Astrocyte of the cerebellum (primary cell): ENCODE data around the gene SNIP1.

ENCODE experiments used
- DNase-seq: peaks from one replicate; pipeline ENCODE4 v3.0.0-alpha.2; 2011; ENCODE audit warnings: low read depth
- H3K4me3 ChIP-seq: 2 replicates; pipeline ENCODE4 v1.5.1; 2011; ENCODE audit warnings: mild to moderate bottlenecking, low read depth, low read length, moderate library complexity
- in situ Hi-C: cut with HindIII; loops from 2 replicates; pipeline ENCODE4 v1.10.0; 2017; ENCODE audit warnings: low sequenced_read_pairs
- TF ChIP-seq, protein P1 (sequence below): IDR thresholded peaks from 2 replicates; pipeline ENCODE4 v1.5.1; 2012; ENCODE audit warnings: low read length, low read depth, moderate library complexity, mild to moderate bottlenecking; ENCODE audit errors: missing control alignments

Gene SNIP1, protein sequence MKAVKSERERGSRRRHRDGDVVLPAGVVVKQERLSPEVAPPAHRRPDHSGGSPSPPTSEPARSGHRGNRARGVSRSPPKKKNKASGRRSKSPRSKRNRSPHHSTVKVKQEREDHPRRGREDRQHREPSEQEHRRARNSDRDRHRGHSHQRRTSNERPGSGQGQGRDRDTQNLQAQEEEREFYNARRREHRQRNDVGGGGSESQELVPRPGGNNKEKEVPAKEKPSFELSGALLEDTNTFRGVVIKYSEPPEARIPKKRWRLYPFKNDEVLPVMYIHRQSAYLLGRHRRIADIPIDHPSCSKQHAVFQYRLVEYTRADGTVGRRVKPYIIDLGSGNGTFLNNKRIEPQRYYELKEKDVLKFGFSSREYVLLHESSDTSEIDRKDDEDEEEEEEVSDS

GRCh38 chr1:37553927-37554808 is at the start of gene SNIP1:
Gene SNIP1 (minus strand): TSS chr1:37554293. CDS start chr1:37554229, 64 bp downstream.
- in situ Hi-C loops: loop anchor here (10.0 kb wide), 1 partner anchor 59 kb away; no protein-coding TSS in a partner anchor
- peak; percentile 76 for DNase-seq
- H3K4me3 ChIP-seq: peak within 1 kb of the TSS; percentile 98
- TF ChIP-seq, protein P1, sequence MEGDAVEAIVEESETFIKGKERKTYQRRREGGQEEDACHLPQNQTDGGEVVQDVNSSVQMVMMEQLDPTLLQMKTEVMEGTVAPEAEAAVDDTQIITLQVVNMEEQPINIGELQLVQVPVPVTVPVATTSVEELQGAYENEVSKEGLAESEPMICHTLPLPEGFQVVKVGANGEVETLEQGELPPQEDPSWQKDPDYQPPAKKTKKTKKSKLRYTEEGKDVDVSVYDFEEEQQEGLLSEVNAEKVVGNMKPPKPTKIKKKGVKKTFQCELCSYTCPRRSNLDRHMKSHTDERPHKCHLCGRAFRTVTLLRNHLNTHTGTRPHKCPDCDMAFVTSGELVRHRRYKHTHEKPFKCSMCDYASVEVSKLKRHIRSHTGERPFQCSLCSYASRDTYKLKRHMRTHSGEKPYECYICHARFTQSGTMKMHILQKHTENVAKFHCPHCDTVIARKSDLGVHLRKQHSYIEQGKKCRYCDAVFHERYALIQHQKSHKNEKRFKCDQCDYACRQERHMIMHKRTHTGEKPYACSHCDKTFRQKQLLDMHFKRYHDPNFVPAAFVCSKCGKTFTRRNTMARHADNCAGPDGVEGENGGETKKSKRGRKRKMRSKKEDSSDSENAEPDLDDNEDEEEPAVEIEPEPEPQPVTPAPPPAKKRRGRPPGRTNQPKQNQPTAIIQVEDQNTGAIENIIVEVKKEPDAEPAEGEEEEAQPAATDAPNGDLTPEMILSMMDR: no peak

DNA sequence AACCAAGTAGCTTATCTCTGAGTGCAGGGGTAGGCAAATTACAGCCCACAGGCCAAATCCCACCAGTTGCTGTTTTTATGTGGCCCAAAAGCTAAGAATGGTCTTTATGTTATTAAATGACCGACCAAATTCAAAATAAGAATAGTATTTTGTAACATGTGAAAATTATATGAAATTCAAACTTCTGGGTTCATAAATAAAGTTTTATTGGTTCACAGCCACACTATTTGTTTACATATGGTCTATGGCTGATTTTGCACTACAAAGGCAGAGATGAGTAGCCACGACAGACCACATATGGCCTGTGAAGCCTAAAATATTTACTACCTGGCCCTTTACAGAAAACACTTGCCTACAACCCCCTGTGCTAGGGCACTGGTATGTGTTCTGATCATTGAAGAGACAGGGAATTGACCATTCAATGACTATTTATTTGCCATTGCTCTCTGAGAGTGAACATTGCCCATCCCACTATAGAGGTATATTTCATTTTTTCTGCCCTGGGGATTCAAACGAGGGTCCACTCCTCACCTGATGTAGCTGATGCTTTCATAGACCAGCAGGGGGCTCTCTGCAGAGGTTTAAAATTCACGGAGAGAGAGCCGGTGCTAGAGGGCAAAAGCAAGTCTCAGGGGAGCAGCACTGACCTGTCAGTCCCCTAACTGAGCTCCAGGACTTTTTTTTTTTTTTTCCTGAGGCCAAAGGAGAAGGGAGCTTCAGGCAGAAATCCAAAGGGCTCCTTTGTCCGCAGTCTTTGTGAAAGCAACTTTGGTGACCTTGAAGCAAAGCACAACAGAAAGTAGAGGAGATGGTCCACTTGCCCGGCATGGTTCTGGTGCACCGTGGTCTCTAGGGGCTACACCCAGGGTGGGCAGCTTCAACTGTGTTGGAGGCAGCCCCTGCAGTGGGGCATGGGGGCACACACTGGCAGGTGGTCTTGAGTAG is 48.9 kb upstream of the SNIP1 start:
- TF ChIP-seq, protein P1: peak; percentile 84
- DNase-seq: no peak
- no peak overlapping the region for H3K4me3 ChIP-seq
- in situ Hi-C loops: no loop called here

- no peak overlapping the region for H3K4me3 ChIP-seq
- in situ Hi-C loops: no loop called here
- TF ChIP-seq, protein P1: no peak
- DNase-seq: no peak
These were observed 47.3 kb upstream of the SNIP1 start for GRCh38 chr1:37601441-37601840.

DNA sequence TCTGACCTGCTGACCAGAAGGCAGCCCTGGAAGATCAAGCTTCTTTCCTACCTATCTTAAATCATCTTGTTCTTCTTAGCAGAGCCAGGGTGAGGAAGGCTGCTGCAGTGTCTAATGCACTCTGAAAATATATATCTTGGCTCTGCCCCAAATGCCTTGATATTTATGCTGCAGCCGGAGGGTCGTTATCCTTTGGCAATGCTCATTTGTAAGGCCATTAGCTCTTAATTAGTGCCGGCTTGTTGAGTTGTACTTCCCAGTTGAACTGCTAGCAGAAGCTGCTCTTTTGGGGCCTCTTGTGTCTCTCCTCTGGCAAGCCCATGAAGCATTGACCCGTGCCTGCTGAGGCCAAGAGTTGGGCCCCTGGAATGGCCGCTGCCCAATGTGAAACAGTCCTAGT is 45.8 kb upstream of the SNIP1 start:
- in situ Hi-C loops: no loop called here
- H3K4me3 ChIP-seq: no peak overlapping the region
- TF ChIP-seq, protein P1: no peak
- DNase-seq: no peak

DNA sequence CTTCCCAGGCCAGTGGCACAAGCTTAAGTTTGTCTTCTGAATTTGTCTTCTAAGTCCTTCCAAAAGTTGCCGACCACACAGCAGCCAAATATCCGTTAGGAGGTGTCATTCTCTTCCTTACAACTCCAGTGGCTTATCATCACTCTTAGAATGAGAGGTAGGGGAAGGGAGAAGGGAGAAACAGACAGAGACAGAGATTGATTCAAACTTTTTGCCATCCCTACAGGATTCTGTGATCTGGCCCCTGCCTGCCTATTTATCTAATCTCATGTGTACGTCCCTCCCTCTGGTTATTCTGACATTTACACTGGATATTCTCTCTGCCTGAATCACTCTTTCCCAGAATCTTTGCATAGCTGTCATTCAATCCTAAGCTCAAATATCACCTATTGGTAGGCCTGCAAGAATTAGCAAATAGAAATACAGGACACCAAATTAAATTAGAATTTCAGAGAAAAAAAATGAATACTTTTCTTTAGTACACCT is 42.1 kb upstream of the SNIP1 start:
- H3K4me3 ChIP-seq: peak overlapping the region; percentile 96
- in situ Hi-C loops: no loop called here
- TF ChIP-seq, protein P1: no peak
- DNase-seq: no peak
